Hematopoietic multipotent progenitor cell treated with erythropoietin and hydrocortisone succinate and interleukin-3 and kit ligand, for 4 days (in vitro differentiated cells): ENCODE measurements around the gene ATP2A1.
A peak's percentile ranks its signal among the peaks of the same experiment; 100 is the strongest.
"Not testable (repeated sequence)": the region's sequence is repeated elsewhere in the genome, so short reads cannot be mapped to it uniquely, and the experiment has no call there.

Experiments used
- DNase-seq: peaks from one replicate; pipeline ENCODE4 v3.0.0-alpha.2; 2015

ATP2A1 gene

DNA sequence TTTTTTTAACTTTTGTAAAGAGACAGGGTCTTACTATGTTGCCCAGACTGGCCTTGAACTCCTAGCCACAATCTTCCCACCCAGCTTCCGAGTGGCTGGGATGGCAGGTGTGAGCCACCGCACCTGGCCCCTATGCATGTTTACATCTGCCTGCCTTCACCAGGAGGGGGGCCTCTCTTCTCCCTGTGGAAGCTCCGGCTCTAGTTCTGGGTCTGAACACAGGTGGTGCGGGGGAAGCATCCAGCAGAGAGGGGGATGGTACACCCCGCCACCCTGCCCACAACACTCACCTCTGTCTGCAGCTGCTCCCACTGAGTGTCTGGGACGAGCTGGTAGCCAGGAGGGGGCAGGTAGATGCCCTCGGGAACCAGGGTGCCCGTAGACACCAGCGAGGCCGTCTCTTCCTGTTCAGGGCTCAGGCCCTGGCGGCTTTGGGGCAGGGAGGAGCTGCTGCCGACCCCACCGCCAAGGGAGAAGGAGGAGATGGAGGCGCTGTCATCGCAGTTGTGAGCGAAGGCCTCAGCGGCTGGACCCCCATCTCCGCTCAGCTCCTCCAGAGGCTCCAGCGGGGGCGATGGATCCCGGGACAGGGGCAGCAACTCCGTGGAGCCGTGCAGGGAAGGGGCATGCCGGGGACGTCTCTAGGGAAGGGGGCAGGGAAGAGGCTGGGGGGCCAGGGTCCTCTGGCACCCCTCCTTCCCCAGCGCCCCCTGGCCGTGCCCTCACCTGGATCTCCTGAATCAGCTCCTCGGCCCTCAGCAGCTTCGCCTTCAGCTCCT is 35.8 kb downstream of the ATP2A1 start:
- DNase-seq, result no peak

DNA sequence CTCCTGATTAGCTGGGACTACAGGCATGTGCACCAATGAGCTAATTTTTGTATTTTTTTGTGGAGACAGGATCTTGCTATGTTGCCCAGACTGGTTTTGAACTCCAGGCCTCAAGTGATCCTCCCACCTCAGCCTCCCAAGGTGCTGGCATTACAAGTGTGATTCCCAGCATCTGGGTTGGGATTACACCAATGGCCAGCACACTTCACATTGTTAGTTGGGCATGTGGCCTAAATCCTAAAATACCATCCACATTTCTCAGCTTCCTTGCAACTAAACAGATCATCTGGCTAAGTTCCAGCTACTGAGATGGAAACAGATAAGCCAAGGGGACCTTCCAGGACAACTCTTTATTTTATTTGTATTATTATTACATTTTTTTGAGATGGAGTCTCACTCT is 36.9 kb downstream of the ATP2A1 start:
- DNase-seq, result no peak

DNA sequence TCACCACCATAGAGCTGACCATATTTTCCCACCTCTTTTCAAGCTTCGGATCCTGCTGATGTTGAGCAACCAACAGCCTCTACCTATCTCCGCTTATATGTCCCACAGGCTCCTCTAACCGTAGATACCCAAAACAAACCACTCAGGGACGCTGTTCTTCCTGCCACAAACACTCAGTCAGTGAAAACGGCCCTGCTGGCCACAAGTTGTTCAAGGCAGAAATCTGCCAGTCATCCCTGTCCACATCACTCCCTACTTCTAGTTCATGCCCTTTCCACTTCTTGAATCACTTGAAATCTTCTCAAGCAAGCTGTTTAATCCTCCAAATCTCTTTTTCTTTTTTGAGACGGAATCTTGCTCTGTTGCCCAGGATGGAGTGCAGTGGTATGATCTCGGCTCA is 38.8 kb downstream of the ATP2A1 start:
- DNase-seq, result peak; percentile 30

DNA sequence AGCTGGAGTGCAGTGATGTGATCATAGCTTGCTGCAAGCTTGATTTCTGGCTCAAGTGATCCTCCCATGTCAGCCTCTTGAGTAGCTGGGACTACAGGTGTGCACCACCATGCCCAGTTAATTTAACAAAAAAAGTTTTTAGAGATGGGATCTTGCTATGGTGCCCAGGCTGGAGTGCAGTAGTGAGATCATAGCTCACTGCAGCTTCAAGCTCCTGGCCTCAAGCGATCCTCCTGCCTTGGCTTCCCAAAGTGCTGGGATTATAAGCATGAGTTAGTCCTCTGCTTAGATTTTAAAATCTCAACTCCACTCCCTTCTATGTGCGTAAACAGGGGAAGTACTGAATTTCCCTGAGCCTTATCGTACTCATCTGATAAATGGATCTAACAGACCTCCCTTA is 40.4 kb downstream of the ATP2A1 start:
- DNase-seq, result no peak

DNA sequence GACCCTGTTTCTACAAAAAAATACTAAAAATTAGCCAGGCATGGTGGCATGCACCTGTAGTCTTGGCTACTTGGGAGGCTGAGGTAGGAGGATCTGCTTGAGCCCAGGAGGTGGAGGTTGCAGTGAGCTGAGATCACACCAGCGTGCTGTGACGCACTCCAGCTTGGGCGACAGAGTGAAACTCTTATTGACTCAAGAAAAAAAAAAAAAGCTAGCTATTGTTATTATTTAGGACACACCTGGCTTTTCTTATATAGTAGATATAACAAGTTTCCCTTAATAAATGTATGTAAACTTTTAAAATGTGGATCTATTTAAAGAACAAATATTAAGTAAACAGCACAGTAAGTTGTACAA is 44.9 kb downstream of the ATP2A1 start:
- no peak for DNase-seq

DNA sequence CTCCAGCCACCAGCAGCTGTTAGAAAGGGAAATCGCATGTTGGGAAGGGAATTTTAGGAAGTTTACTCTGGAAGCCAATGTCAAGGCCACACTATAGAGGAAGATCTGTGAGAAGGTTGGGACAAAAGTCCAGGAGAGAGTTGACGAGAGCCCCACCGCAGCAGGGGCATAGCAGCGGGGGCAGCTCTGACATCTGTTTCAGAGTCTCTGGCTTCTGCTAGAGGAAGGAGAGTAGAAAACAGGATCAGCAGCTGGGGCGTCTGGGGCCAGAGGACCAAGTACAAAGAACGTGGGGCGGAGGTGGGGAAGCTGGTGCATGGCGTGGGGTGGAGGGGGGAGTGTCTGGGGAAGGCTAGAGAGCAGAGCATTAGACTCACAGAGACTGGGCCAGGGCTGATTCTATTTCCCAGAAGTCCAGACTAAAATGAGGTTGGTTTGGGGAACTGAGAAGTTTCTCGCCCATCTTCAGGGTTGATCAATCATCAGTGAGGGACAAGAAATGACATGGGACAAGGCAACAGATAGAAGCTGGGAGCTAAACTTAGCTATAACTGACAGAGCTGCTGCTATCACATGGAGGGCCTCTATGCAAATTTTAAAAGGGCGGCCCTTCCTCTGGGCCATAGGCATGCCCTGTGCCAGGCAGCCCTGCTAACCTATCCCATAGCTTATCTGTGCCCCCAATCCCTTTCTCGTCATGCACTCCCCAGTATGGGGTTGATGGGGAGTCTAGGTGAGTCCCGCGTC is 45.5 kb downstream of the ATP2A1 start:
- peak; percentile 50 for DNase-seq

DNA sequence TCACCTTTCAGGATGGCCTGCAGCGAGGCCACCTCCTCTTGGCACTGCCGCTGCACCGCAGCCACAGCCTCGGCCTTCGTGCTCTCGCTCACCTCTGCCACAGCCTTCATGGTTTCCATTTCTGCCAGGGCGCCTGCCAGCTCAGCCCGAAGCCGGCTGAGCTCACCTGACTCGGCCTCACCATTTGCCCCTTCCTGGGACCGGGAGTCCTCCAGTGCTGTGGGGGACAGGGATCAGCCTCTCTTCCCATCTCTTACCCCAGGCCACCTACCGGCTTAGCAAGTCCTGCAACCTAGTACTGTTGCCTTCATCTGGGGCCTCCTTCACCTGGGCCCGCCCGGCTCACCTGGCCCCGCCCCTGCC is 46.1 kb downstream of the ATP2A1 start:
- no peak for DNase-seq

DNA sequence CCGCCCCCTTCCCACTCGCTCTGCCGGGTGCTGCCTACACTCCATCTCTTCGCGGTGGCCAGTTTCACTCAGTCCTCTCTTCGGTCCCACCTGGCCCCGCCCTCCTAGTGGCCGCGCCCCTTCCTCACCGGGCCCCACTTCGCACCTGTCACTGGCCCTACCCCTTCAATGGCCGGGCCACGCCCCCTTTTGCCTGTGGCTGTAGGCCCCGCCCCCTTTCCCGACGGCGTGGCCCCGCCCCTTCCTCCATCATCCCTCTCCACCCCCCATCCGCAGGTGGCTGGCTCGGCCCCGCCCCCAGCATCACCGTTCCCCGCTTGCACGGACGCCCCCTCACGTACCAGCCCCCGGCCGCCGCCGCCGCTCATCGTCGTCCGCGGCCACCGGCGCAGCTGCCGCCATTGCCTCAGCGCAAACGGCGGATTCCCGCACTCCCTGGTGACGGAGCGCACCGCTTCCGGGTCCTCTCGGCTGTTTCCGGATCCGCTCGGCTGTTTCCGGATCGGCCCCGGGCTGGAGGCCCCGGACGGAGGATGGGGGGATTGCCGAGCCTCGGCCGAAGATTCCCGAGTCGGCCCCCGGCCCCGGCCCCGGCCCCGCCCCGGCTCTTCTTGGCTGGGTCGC is 46.6 kb downstream of the ATP2A1 start, which contains the start of gene RABEP2:
Gene RABEP2, minus strand, starts transcription at position 477 of the 624 bp plus-strand sequence. Its CDS starts 75 bp downstream, at position 402.
- peak; percentile 96 for DNase-seq

DNA sequence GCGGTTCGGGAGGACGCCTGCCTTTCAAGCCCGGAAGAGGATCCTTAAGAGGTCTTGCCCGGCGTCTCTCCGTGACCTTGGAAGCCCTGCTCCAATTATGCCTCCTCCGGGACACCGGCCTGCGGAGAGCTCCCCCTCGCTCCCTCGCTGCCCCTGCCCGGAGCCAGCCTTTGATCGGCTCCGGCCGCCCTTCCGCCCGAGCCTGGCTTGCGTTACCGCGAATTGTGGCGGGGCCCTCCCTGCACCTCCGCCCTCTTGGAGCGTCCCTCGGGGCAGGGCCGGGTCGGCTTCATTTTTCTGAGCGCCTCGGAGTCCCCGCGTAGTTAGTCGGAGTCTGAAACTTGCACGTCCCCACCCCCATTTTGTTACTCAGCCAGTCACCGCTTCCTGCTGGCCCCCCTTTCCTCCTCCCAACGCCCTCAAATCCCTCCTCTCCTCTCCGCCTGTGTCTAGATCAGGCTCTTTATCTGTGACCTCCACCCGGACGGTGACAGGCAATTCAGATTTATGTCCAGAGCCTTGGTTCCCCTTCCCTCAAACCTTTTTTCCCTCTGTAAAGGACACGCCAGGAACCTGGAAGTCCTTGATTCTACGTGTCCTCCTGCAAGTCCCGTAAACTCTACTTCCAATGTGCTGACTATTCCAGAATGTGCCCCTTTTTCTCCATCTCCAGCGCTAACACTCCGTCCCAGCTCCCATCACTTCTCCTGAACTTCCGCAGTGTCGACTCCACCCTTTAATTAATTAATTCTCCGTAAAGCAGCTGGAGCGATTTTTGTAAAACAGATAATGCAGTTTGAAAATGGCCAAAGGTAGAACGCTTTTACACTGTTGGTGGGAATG is 47.3 kb downstream of the ATP2A1 start:
- DNase-seq, result peak; percentile 97

DNA sequence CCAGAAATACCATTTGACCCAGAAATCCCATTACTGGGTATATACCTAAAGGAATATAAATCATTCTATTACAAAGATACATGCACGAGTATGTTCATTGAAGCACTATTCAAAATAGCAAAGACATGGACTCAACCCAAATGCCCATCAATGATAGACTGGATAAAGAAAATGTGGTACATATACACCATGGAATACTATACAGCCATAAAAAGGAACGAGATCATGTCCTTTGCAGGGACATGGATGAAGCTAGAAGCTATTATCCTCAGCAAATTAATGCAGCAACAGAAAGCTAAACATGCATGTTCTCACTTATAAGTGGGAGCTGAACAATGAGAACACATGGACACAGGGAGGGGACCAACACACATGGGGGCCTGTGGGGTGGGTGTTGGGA is 48.0 kb downstream of the ATP2A1 start:
- DNase-seq, result not testable (repeated sequence)

DNA sequence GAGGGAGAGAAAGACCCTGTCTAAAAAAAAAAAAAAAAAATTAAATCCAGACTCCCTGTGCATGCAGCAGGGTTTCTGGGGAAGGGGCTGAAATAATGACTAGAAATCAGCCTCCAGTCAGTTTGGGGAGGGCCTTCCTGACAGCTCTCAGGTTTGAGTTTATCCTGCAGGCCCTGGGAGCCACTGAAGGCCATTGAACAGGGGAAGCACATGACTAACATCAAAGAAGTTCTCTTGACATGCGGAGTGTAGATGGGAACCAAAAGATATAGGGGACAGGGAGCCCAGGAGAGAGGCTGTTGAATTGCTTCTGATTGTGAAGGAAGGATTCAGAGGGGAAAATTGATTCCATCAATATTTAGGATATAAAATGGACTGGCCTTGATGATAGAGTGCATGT is 49.5 kb downstream of the ATP2A1 start:
- no peak for DNase-seq

DNA sequence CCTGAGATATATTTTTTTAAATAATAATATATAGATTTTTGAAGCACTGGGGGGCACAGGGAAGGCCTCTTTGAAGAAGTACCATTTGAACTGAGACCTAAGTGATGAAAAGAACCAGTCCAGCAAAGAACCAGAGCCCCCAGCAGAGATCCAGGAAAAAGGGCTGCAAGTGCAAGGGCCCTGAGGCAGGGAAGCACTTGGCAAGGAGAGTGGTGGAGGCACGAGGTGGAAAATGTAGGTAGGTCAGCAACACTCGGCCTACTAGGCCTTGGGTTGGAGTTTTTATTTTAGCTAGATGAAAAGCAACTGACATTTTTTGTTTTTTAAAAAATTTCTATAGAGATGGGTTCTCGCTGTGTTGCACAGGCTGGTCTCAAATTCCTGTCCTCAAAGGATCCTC is 51.9 kb downstream of the ATP2A1 start:
- no peak for DNase-seq

DNA sequence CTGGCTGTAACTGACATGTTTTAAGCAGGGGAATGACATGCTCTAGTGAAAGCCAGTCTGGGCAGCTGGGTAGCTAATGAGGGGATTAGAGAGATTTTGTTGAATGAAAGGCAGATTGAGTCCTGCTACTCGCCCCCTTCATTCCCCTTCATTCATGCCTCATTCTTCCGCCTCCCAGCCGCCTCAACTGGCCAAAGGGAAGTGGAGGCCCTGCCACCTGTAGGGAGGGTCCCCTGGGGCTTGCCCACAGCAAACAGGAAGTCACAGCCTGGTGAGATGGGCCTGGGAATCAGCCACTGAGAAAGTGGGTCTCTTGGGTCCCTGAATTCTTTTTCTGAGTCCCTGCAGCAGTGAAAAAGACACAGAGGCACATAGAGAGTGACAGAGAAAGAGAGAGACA is 52.4 kb downstream of the ATP2A1 start:
- DNase-seq, result peak; percentile 52

DNA sequence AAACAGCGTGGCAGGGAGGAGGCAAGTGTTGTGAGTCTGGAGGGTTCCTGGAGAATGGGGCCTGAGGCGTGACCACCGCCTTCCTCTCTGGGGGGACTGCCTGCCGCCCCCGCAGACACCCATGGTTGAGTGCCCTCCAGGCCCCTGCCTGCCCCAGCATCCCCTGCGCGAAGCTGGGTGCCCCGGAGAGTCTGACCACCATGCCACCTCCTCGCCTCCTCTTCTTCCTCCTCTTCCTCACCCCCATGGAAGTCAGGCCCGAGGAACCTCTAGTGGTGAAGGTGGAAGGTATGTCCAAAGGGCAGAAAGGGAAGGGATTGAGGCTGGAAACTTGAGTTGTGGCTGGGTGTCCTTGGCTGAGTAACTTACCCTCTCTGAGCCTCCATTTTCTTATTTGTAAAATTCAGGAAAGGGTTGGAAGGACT is 53.5 kb downstream of the ATP2A1 start, which contains the start of gene CD19:
Gene CD19, plus strand, starts transcription at position 171 of the 425 bp plus-strand sequence. Its CDS starts 30 bp downstream, at position 201.
- DNase-seq, result no peak

DNA sequence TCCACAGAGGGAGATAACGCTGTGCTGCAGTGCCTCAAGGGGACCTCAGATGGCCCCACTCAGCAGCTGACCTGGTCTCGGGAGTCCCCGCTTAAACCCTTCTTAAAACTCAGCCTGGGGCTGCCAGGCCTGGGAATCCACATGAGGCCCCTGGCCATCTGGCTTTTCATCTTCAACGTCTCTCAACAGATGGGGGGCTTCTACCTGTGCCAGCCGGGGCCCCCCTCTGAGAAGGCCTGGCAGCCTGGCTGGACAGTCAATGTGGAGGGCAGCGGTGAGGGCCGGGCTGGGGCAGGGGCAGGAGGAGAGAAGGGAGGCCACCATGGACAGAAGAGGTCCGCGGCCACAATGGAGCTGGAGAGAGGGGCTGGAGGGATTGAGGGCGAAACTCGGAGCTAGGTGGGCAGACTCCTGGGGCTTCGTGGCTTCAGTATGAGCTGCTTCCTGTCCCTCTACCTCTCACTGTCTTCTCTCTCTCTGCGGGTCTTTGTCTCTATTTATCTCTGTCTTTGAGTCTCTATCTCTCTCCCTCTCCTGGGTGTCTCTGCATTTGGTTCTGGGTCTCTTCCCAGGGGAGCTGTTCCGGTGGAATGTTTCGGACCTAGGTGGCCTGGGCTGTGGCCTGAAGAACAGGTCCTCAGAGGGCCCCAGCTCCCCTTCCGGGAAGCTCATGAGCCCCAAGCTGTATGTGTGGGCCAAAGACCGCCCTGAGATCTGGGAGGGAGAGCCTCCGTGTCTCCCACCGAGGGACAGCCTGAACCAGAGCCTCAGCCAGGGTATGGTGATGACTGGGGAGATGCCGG is 54.3 kb downstream of the ATP2A1 start:
- no peak for DNase-seq

DNA sequence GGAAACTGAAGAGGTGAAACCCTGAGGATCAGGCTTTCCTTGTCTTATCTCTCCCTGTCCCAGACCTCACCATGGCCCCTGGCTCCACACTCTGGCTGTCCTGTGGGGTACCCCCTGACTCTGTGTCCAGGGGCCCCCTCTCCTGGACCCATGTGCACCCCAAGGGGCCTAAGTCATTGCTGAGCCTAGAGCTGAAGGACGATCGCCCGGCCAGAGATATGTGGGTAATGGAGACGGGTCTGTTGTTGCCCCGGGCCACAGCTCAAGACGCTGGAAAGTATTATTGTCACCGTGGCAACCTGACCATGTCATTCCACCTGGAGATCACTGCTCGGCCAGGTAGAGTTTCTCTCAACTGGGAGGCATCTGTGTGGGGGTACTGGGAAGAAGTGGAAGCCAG is 54.9 kb downstream of the ATP2A1 start:
- no peak for DNase-seq

DNA sequence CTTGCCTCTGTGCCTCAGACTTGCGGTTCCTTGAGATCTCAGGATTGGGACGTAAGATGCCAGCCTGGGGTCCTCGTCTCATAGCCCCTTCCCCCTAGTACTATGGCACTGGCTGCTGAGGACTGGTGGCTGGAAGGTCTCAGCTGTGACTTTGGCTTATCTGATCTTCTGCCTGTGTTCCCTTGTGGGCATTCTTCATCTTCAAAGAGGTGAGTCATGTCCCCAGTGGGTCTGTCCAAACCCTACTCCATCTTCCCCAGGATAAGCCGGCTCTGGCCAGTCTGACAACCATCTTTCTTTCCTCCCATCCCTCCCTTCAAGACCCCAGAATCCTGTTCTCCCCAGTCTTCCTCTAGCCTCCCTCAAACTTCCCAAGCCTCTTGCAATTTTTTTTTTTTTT is 57.1 kb downstream of the ATP2A1 start:
- DNase-seq, result peak; percentile 30

DNA sequence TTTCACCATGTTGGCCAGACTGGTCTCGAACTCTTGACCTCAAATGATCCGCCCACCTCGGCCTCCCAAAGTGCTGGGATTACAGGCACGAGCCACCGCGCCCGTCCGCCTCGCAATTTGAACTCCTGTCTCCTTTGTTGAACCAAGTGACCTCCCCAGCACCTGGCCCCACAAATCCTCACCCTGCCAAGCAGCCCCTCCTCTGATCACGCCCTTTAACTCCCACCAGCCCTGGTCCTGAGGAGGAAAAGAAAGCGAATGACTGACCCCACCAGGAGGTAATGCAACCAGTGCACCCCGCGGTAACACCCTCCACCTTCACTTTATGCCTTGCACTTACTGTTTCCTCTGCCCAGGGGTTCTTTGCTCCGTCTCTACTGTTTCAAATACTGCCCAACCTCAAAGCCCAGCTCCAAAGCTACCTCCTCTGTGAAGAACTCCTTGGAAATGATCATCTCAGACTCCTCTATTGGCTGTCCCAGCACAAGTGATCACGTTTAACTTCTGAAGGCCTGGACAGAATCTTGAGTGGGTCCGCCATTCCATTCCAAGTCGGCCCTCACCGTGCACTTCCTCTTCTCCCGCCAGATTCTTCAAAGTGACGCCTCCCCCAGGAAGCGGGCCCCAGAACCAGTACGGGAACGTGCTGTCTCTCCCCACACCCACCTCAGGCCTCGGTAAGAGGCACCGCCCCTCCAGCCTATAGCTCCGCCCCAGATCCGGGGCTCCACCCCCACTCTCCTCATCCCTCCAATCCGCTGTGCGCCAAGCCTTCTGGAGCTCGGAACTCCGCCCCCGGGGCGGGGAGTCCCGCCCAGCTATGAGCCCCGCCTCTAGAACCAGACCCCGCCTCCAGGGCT is 57.9 kb downstream of the ATP2A1 start:
- DNase-seq, result peak; percentile 96

DNA sequence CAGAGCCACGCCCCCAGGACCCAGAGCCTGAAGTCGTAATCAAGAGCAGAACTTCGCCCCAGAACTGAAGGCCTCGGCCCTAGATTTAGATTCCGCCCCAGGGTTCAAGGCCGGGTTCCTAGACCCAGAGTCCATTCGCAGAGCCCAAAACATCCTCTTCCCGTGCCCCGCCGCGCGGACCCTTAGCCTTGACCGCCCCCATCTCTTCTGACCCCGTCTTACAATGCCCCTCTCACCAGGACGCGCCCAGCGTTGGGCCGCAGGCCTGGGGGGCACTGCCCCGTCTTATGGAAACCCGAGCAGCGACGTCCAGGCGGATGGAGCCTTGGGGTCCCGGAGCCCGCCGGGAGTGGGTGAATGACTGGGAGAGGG is 58.5 kb downstream of the ATP2A1 start:
- no peak for DNase-seq

DNA sequence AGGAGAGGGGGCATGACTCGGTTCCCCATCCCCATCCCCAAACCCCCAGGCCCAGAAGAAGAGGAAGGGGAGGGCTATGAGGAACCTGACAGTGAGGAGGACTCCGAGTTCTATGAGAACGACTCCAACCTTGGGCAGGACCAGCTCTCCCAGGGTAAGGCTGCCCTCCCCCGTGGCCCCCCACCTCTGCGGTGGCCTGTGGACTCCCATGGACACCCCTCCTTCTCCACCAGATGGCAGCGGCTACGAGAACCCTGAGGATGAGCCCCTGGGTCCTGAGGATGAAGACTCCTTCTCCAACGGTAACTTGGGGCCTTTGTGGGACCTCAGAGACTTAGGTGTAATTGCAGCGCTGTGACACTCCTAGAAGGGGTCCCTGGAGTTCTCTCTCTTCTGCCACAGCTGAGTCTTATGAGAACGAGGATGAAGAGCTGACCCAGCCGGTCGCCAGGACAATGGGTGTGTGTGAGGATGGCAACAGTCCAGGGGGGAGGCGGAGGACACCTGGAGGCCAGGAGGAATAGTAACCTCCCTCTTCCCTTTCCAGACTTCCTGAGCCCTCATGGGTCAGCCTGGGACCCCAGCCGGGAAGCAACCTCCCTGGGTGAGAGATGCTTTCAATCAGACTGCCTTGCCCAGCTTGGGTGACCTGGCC is 59.1 kb downstream of the ATP2A1 start:
- peak; percentile 42 for DNase-seq

DNA sequence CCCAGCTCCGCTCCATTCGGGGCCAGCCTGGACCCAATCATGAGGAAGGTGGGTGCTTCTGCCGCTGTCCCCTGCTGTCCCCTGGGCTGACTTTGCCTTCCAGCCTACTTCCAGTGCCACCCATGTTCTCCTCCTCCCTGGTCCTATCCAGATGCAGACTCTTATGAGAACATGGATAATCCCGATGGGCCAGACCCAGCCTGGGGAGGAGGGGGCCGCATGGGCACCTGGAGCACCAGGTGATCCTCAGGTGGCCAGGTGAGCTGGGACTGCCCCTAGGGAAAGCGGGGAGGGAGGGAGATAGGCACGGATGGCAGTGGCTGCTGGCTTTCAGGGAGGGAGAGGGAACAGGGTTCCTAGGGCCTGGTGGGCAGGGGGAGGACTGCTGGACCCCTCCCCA is 60.4 kb downstream of the ATP2A1 start:
- no peak for DNase-seq
